NCI-H1092 (cell line): ENCODE results near the gene FAF1.

Source experiments
- DNase-seq: peaks from one replicate; lab custom pipeline; 2025; lab: John Stamatoyannopoulos, UW

FAF1 gene

GRCh38 chr1:50426702-50427085 lies 533.4 kb downstream of the FAF1 start:
- DNase-seq: no peak

GRCh38 chr1:50426108-50426700 lies 533.9 kb downstream of the FAF1 start:
- DNase-seq: no peak

GRCh38 chr1:50425376-50426107 lies 534.5 kb downstream of the FAF1 start:
- DNase-seq: no peak

- no peak for DNase-seq
Observed at GRCh38 chr1:50424884-50425375, 535.1 kb downstream of the FAF1 start.

- no peak for DNase-seq
Observed at GRCh38 chr1:50424045-50424883, 535.8 kb downstream of the FAF1 start.

- DNase-seq: peak; percentile 26
Observed at GRCh38 chr1:50423670-50424000, 536.4 kb downstream of the FAF1 start.

GRCh38 chr1:50422946-50423669 lies 537.0 kb downstream of the FAF1 start, which contains the start of gene DMRTA2:
TSS of gene DMRTA2 (minus strand) at chr1:50423443. CDS start at chr1:50421536, 1,907 bp downstream.
- peak; percentile 62 for DNase-seq

- no peak for DNase-seq
Observed at GRCh38 chr1:50422675-50422945, 537.5 kb downstream of the FAF1 start.

GRCh38 chr1:50421768-50422674 lies 538.0 kb downstream of the FAF1 start:
- no peak for DNase-seq

GRCh38 chr1:50421366-50421748 lies 538.7 kb downstream of the FAF1 start:
- no peak for DNase-seq

- no peak for DNase-seq
Observed at GRCh38 chr1:50420689-50421365, 539.2 kb downstream of the FAF1 start.

- DNase-seq: no peak
Observed at GRCh38 chr1:50419907-50420677, 540.0 kb downstream of the FAF1 start.

GRCh38 chr1:50419192-50419906 lies 540.7 kb downstream of the FAF1 start:
- DNase-seq: no peak

- DNase-seq: no peak
Observed at GRCh38 chr1:50418600-50419109, 541.4 kb downstream of the FAF1 start.

- DNase-seq: no peak
Observed at GRCh38 chr1:50417946-50418599, 542.0 kb downstream of the FAF1 start.

- no peak for DNase-seq
Observed at GRCh38 chr1:50417507-50417906, 542.6 kb downstream of the FAF1 start.

- DNase-seq: no peak
Observed at GRCh38 chr1:50416553-50417453, 543.3 kb downstream of the FAF1 start.

GRCh38 chr1:50416150-50416527 lies 543.9 kb downstream of the FAF1 start:
- DNase-seq: no peak
